ENCODE data around the gene RTF2. TPM values are rescaled to one million over a fixed set of nuclear protein-coding genes. Genes with fewer than 3 reads are reported as not detected.

RTF2 gene
- total RNA-seq, 1 donor from 2014 or later = 64.7 TPM

GRCh38 chr20:56449459-56449858, 19.0 kb upstream of the RTF2 start:
- TF ChIP-seq CTCF (IDR thresholded peaks at IDR 0.05) = no peak
- Mint-ChIP-seq H3K4me3 (ENCODE audit: unreplicated experiment) (no peak overlapping the region), H3K4me1 (ENCODE audit: low read depth) (no peaks in the 10 kb centered on the region), H3K27ac (ENCODE audit: unreplicated experiment) (no peak overlapping the region), H3K9me3 (ENCODE audit: low read depth) (no peaks in the 10 kb centered on the region), H3K27me3 (ENCODE audit: low read depth) (no peaks in the 10 kb centered on the region), H3K36me3 (ENCODE audit: low read depth) (no peaks in the 10 kb centered on the region)
- DNase-seq (ENCODE audit: low spot score) = no peak

- Mint-ChIP-seq H3K27ac (ENCODE audit: unreplicated experiment) (no peak overlapping the region), H3K9me3 (ENCODE audit: low read depth) (no peaks in the 10 kb centered on the region), H3K36me3 (ENCODE audit: low read depth) (no peaks in the 10 kb centered on the region), H3K27me3 (ENCODE audit: low read depth) (no peaks in the 10 kb centered on the region), H3K4me3 (ENCODE audit: unreplicated experiment) (no peak overlapping the region), H3K4me1 (ENCODE audit: low read depth) (no peaks in the 10 kb centered on the region)
- no peak for DNase-seq (ENCODE audit: low spot score)
- no peak for TF ChIP-seq CTCF (IDR thresholded peaks at IDR 0.05)
Measured at GRCh38 chr20:56451056-56451765, 17.2 kb upstream of the RTF2 start.

GRCh38 chr20:56453352-56453751, 15.1 kb upstream of the RTF2 start:
- H3K36me3 Mint-ChIP-seq (ENCODE audit: low read depth) = no peaks in the 10 kb centered on the region
- no peaks in the 10 kb centered on the region for H3K4me1 Mint-ChIP-seq (ENCODE audit: low read depth)
- H3K4me3 Mint-ChIP-seq (ENCODE audit: unreplicated experiment) = no peak overlapping the region
- TF ChIP-seq CTCF (IDR thresholded peaks at IDR 0.05) = no peak
- DNase-seq (ENCODE audit: low spot score) = no peak
- H3K27me3 Mint-ChIP-seq (ENCODE audit: low read depth) = peaks cover 2% of the 10 kb centered on the region
- no peaks in the 10 kb centered on the region for H3K9me3 Mint-ChIP-seq (ENCODE audit: low read depth)
- no peak overlapping the region for H3K27ac Mint-ChIP-seq (ENCODE audit: unreplicated experiment)

- Mint-ChIP-seq H3K4me3 (ENCODE audit: unreplicated experiment) (no peak overlapping the region), H3K4me1 (ENCODE audit: low read depth) (no peaks in the 10 kb centered on the region), H3K27ac (ENCODE audit: unreplicated experiment) (no peak overlapping the region), H3K27me3 (ENCODE audit: low read depth) (peaks cover 2% of the 10 kb centered on the region), H3K36me3 (ENCODE audit: low read depth) (no peaks in the 10 kb centered on the region), H3K9me3 (ENCODE audit: low read depth) (no peaks in the 10 kb centered on the region)
- no peak for DNase-seq (ENCODE audit: low spot score)
- TF ChIP-seq CTCF (IDR thresholded peaks at IDR 0.05) = no peak
Measured at GRCh38 chr20:56454754-56455153, 13.7 kb upstream of the RTF2 start.

- Mint-ChIP-seq H3K36me3 (ENCODE audit: low read depth) (no peaks in the 10 kb centered on the region), H3K4me1 (ENCODE audit: low read depth) (no peaks in the 10 kb centered on the region), H3K27ac (ENCODE audit: unreplicated experiment) (no peak overlapping the region), H3K4me3 (ENCODE audit: unreplicated experiment) (no peak overlapping the region), H3K27me3 (ENCODE audit: low read depth) (peaks cover 2% of the 10 kb centered on the region), H3K9me3 (ENCODE audit: low read depth) (no peaks in the 10 kb centered on the region)
- DNase-seq (ENCODE audit: low spot score) = no peak
- TF ChIP-seq CTCF (IDR thresholded peaks at IDR 0.05) = no peak
Measured at GRCh38 chr20:56458206-56458821, 10.1 kb upstream of the RTF2 start.
